OCI-LY3 (cell line): ENCODE measurements around the gene CDH6.

ENCODE experiments used
- CTCF ChIP-seq: fragments of 200-600, 300-600 bp; sonication (generic); IDR thresholded peaks from 2 replicates; pipeline ENCODE4 v1.5.1; 2014; ENCODE audit warnings: antibody characterized with exemption, low read length, low read depth
- EZH2phosphoT487 ChIP-seq: fragments of 200-600 bp; shearing (Covaris generic); IDR thresholded peaks from 2 replicates; pipeline ENCODE4 v1.6.1; 2018; ENCODE audit warnings: antibody characterized with exemption, mixed run types, low read depth

GRCh38 chr5:31218978-31219377 lies 25.5 kb downstream of the CDH6 start:
- no peak for TF ChIP-seq CTCF
- no peak for TF ChIP-seq EZH2phosphoT487
